NCI-H1048 (cell line): ENCODE results near the gene SKI.

ENCODE experiments used
- DNase-seq: peaks from one replicate; lab custom pipeline; 2025; lab: John Stamatoyannopoulos, UW

SKI gene

DNA sequence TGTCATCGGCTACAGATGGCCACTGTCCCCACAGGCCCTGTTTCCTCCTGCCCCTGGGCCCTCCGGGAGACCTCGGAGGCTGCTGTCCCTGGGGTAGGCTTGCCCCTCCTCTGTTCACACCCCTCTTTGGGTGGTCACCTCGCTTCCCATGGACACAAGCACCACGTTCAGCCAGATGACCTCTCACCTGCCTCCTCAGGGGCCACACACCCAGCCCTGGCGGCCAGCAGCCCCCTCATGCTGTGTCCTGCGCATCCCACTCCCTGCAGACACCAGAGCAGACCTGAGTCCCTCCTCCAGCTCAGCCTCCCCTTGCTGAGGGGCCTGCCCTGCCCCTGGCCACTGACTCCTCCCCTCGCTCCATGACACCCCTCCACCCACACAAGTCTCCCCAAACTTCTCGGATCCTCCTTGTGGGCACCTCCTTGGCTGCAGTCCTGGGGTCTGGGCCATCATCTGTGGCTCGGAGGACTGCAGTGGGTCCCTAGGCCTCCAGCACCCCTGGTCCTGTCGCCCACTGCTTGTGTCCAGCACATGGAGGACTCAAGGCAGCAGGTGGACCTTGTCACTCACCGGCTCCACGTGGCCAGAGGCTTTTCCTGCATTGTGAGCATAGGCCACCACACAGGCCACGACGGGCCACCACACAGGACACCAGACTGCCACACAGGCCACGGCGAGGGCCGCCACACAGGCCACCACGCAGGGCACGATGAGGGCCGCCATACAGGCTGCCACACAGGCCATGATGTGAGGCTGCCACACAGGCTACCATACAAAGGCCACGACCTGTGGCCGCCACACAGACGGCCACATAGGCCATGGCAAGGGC, 112.2 kb downstream of the SKI start:
- no peak for DNase-seq

DNA sequence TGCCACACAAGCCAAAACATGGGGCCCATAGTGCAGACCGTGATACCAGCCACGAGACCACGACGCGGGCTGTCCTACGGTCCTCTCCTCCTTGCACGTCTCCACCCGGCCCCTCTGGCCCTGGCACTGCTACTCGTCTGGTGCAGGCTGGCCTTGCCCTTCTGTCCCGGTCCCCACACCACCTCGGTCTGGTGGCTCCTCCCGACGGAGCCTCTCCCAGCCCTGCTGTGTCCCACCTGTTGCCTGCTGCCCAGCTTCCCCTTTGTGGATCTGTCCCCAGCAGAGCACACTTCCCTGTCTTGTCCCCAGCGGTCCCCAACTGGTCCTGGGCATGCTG, 112.8 kb downstream of the SKI start:
- DNase-seq: no peak

GRCh38 chr1:2341706-2342383, 113.7 kb downstream of the SKI start:
- DNase-seq: no peak

- DNase-seq: no peak
These were observed 114.4 kb downstream of the SKI start for GRCh38 chr1:2342384-2343022.

DNA sequence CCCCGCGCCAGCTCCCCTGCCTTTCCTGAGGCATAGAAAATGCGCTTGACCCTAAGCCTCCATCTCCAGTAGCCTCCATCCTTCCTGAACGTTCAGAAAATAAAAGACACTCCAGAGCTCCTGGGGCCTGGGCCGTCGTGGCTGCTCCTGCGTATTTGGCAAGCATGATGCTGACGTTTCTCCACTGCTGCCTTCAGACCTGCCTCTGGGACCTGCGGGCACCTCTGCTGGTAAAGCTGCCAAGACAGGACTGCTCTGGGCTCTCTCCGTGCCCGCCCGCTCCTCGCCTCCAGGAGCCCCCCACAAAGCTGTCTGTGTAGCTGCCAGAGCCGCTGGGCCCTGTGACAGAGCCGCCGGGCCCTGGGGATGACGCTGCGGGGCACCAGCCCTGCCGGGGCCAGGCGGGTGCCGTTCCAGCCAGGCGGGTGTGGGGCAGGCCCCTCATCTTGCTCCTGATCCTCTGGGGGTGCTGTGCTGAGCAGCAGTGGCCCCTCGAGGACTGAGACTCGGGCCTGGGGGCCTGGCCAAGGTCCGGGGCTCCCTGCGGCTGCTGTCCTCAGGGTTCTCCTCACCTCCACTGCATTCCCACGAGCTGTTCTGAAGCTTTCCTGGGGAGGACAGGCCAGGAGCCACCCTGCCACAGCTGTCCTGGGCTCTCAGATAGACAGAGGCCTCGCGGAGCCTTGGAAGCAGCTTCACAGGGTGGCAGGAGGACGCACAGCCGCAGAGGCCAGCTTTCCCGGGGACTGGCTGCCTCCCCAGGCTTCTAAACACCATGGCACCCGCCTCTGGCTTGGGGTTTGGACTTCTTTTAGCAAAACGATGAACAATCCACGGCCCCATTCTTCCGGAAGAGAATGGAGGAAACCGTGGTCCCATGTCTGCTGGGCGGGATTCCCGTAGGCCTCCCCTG, 115.2 kb downstream of the SKI start:
- no peak for DNase-seq

DNA sequence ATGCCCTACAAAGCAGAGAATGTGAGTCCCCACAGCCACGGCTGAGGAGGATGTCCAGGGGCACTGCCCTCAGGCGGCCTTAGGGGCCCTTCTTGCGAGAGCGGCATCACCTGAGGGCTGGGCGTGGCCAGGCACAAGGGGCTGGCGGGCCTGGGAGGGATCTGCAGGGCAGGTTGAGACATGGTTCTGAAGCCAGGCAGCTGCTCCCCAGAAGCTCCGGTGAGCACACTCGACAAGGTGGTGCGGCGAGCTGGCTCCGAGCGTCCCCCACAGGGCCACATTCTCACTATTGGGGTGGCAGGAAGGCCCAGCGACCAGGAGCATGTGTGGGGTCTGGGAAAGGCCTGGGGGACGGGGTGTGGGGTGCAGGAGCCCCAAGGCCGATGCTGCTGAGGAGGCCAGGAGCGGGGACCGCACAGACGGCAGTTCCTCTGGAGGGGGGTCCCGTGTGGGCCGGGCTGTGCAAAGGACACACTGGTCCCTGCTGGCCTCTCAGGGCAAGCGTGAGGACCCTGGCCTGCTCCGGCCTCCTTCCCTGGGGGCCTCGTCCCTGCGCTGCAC, 116.1 kb downstream of the SKI start:
- DNase-seq: no peak

DNA sequence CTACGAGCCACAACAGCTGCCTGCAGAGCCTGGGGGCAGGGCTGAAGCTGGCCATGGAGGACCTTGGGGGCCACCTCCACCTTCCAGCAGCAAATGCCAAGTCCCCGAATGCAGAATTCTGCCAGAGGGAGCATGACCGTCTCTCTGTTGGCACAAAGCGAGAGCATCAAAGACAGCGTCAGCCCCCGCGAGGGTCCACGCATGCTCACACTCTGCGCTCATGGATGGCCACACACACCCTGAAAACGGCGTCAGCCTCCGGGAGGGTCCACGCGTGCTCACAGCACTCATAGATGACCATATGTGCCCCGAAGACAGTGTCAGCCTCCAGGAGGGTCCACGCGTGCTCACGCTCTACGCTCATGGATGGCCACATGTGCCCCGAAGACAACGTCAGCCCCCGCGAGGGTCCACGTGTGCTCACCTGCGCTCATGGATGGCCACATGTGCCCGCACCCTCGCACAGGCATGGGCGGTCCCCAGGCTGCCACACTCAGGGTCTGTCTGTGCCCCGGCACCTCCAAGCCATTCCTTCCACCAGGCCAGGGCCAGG, 116.7 kb downstream of the SKI start:
- DNase-seq: no peak

DNA sequence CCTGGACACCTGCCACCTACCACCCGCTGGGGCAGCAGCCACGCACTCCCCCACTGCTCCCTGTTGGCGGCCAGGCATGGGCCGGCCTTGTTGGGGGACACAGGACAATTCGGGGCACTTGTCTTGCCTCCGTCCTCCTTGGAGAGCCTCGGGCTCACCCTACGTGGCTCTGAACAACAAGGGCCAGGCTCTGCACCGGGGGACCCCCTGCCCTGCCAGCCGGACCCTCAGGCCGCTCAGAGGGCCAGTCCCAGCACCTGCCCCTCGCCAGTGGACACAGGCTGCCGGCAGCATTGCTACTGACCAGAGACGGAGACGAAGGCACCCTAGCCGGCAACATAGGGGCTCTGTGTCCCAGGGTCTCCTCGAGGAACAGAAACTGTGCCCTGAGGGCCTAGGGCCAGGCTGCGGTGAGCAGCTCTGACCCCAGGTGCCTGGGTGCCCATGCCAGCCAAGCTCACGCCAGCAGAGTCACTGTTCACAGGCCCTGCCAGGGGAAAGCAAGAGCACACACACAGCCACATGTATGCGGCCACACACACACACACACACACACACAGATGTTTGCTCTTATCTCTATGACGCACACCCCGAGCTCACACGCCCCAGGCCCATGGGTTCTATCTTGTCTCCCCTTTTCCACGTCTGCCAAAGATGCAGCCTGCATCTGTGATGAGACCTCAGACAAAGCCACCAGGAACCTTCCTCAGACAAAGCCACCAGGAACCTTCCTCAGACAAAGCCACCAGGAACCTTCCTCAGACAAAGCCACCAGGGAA, 117.4 kb downstream of the SKI start:
- no peak for DNase-seq

DNA sequence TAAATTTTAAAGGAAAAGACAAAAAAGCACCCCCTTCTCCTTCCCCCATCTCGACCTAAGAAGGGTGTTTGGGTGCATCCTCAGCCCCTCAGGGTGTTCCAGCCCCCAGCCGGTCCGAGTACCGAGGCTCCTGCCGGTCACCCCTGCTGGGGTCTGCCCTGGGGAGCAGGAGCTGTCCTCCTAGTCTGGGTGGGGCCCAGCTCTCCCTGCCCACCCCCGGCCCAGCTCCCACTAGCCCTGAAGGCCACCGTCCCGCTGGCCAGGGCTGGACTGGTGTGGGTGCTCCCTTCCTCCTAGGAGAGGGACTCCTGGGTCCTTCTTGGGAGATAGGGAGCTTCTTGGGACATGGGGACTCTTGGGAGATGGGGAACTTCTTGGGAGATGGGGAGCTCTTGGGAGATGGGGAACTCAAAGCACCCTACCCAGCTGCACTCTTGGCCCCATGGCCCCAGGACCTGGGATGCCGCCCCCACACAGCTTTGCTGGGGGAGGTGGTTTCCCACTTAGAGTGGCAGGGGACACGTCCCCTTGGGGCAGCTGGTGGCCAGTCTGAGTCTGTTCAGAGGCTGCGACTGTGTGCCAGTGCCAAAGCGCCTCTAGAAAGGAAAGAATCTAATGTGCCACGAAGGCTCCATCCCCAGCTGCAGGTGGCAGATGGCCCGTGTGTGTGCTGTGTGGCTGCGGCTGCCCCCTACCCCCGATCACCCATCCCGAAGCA, 118.7 kb downstream of the SKI start:
- no peak for DNase-seq

GRCh38 chr1:2347409-2347785, 119.3 kb downstream of the SKI start:
- no peak for DNase-seq

- no peak for DNase-seq
These were observed 119.8 kb downstream of the SKI start for GRCh38 chr1:2347896-2348295.

DNA sequence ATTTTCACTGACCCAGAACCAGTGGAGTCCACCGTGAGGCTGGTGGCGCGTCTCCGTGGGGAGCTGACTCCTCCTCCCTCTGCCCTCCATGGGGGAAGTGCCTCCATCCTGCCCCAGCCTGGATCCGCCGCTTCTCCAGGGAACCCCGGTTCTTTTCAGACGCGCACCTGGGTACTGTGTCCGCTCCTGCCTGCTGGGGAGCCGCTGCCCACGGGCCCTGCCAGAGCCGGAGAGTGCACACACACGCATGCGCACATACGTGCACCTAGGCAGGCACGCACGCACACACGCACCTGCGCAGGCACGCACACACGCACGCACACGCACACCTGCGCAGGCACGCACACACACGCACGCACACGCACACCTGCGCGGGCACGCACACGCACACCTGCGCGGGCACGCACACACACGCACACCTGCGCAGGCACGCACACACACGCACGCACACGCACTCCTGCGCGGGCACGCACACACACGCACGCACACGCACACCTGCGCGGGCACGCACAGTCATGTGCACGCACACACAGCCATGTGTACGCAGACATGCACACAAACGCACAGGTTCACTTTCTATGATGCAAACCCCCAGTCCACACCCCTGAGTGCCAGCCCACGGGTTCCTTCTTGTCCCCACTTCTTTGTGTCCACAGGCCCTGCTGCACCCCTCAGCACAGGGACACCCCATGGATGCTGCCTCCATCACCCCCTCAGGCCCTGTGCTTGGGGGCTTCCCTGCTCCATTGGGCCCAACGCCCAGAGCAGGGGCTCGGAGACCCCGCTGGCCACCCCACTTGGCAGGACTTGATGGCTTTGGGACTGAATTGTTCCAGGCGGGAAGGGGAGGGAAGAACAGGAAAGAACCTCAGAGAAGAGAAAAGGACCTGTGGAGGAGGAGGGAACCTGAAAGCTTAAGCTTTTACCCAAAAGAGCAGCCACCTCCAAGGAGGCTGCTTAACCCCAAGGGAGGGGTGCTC, 120.5 kb downstream of the SKI start:
- no peak for DNase-seq

- no peak for DNase-seq
These were observed 121.7 kb downstream of the SKI start for GRCh38 chr1:2349806-2350205.

GRCh38 chr1:2350501-2350900, 122.4 kb downstream of the SKI start:
- no peak for DNase-seq

DNA sequence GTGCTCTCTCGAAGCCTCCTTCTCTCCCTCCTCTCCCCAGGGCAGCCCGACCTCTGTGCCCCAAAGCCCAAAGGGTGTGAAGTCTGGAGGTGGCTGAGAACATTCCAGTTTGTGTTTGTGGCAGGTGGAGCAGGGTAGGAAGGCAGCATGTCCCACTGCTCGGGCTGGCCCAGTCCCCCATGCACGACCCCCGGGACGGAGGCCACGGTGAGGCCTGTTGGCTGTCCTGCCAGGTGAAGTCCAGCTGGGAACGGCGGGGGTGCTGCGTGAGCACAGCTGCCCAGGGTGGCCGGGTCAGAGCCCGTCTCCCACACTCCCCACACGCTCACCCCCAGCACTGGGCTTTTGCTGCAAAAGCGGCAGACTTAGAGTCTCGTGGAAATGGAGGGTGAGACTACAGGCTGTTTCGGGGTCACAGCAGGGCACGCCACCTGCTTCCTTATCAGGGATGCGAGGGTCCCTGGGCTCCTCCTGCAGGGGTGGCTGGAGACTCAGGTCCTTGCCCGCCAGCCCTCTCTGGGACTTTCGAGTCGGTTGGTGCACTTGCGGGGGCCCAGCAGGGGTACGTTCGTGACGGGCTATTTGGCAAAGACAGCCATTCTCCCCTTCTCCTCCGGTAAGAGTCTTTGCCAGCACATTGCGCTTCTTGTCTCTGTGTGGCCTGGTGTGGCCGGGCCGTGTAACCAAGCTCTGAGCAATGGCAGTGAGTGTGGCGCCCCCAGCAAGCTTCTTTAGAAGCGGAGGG, 123.0 kb downstream of the SKI start:
- no peak for DNase-seq

GRCh38 chr1:2351723-2352122, 123.6 kb downstream of the SKI start:
- DNase-seq: no peak

DNA sequence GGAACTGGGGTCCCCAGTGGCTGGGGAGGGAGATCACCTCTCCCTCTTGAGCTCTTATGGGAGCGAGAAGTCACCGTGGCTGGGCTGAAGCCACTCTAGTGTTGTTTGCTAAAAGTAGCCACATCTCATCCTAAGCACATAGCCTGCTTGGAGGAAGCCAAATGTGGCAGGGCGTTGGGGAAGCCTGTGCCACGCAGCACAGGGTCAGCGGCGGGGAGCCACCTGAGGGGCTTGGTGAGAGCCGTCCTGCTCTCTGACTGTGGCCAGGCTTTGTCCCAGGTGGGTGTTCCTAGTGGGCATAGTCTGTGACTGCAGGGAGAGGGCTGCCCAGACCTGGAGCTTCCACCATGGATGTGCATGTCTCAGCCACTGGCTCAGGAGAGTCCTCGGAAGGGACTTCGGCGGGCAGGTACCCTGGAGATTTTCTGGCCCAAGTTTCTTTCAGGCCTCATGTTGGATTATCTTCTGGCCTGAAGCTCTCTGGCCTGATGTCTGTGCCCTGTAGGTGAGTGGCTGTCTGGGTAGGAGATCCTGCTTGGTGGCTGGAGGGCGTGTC, 124.3 kb downstream of the SKI start:
- no peak for DNase-seq
